OCI-LY7 (cell line): ENCODE results near the gene AGAP5. TPM values are rescaled to one million over a fixed set of nuclear protein-coding genes. Genes with fewer than 3 reads are reported as not detected.
A peak's percentile ranks its signal among the peaks of the same experiment; 100 is the strongest.

Experiments used
- BruUV-seq: library from RNA; stranded (reverse); fragments of 400-500 nt; replicated peaks from 2 replicates; lab custom pipeline; 2021; lab: Mats Ljungman, UMichigan
- CTCF ChIA-PET: fragments of 300-600 bp; sonication (Branson Sonifier 250); formaldehyde crosslinking; loops from one replicate; lab custom pipeline; 2022; ENCODE audit warnings: antibody characterized with exemption; ENCODE audit not compliant: unreplicated experiment; lab: Charles Lee
- POLR2A ChIA-PET: fragments of 300-600 bp; sonication (Branson Sonifier 250); formaldehyde crosslinking; loops from one replicate; lab custom pipeline; 2022; ENCODE audit warnings: antibody characterized with exemption; lab: Charles Lee
- DNase-seq: peaks from one replicate; pipeline ENCODE4 v3.0.0-alpha.2; 2015; ENCODE audit warnings: low spot score
- H2AFZ ChIP-seq: fragments of 200-600 bp; sonication (generic), shearing (Covaris generic); 2 replicates; pipeline ENCODE4 v1.6.1; 2014; ENCODE audit warnings: mild to moderate bottlenecking, antibody characterized with exemption, low read length, moderate library complexity
- H3K27ac ChIP-seq: fragments of 200-600 bp; sonication (generic); 2 replicates; pipeline ENCODE4 v1.5.1; 2014; ENCODE audit warnings: mixed run types, low read depth, mild to moderate bottlenecking, moderate library complexity, low read length, inconsistent platforms; ENCODE audit not compliant: poor library complexity, severe bottlenecking
- H3K36me3 ChIP-seq: fragments of 200-600 bp; sonication (generic); 2 replicates; pipeline ENCODE4 v1.6.1; 2014; ENCODE audit warnings: mild to moderate bottlenecking, antibody characterized with exemption, low read length, moderate library complexity, mixed read lengths; ENCODE audit not compliant: insufficient read depth
- H3K4me1 ChIP-seq: fragments of 200-600 bp; sonication (generic); 2 replicates; pipeline ENCODE4 v1.5.1; 2014; ENCODE audit warnings: mild to moderate bottlenecking, low read length; ENCODE audit not compliant: insufficient read depth, poor library complexity, severe bottlenecking
- H3K4me2 ChIP-seq: fragments of 200-600 bp; sonication (generic); 2 replicates; pipeline ENCODE4 v1.6.1; 2014; ENCODE audit warnings: mild to moderate bottlenecking, low read length
- H3K4me3 ChIP-seq: fragments of 200-600 bp; sonication (generic); 2 replicates; pipeline ENCODE4 v1.5.1; 2014; ENCODE audit warnings: mild to moderate bottlenecking, low read depth, low read length; ENCODE audit not compliant: poor library complexity, severe bottlenecking
- H3K79me2 ChIP-seq: fragments of 200-600 bp; sonication (generic); 2 replicates; pipeline ENCODE4 v1.6.1; 2016; ENCODE audit warnings: low read depth, mild to moderate bottlenecking, low read length, moderate library complexity, mixed read lengths; ENCODE audit not compliant: insufficient read depth
- H3K9me2 ChIP-seq: fragments of 200-600 bp; sonication (generic); 2 replicates; pipeline ENCODE4 v1.6.1; 2016; ENCODE audit warnings: mild to moderate bottlenecking, low read length, mixed read lengths; ENCODE audit not compliant: insufficient read depth
- H3K9me3 ChIP-seq: fragments of 200-600 bp; sonication (generic); 2 replicates; pipeline ENCODE4 v1.6.1; 2014; ENCODE audit warnings: mild to moderate bottlenecking, mixed run types, low read length, mixed read lengths
- H4K20me1 ChIP-seq: fragments of 200-600 bp; sonication (generic); 2 replicates; pipeline ENCODE4 v1.6.1; 2014; ENCODE audit warnings: mild to moderate bottlenecking, antibody characterized with exemption, low read length, moderate library complexity, mixed read lengths; ENCODE audit not compliant: insufficient read depth
- EZH2phosphoT487 ChIP-seq: fragments of 200-600 bp; sonication (generic); IDR thresholded peaks from 2 replicates; pipeline ENCODE4 v1.6.1; 2018; ENCODE audit warnings: low read depth, borderline replicate concordance, mild to moderate bottlenecking, mixed run types, antibody characterized with exemption, low read length, moderate library complexity, mixed read lengths
- intact Hi-C: fragments of 100-400 bp; cut with micrococcal nuclease; formaldehyde crosslinking; loops from one replicate; pipeline ENCODE4 v1.10.0; 2022; ENCODE audit not compliant: unreplicated experiment
- total RNA-seq, 2 experiments: library from RNA; depleted of rRNA in 1 of 2; stranded (reverse); fragments of >200 nt in 1 of 2; shearing (Covaris generic) in 1 of 2; gene quantifications; 2 replicates each; pipeline ENCODE4 v1.2.3, GENCODE V29; 2014 to 2022
- TF ChIP-seq, protein P1 (sequence below): fragments of 200-600 bp; sonication (generic); conservative IDR thresholded peaks from 2 replicates; pipeline ENCODE4 v1.5.1; 2014; ENCODE audit warnings: mild to moderate bottlenecking, antibody characterized with exemption, low read length, moderate library complexity, mixed read lengths

AGAP5 gene
- total RNA-seq, 2 experiments from 2014 or later: 4.6 to 9.9 TPM

DNA sequence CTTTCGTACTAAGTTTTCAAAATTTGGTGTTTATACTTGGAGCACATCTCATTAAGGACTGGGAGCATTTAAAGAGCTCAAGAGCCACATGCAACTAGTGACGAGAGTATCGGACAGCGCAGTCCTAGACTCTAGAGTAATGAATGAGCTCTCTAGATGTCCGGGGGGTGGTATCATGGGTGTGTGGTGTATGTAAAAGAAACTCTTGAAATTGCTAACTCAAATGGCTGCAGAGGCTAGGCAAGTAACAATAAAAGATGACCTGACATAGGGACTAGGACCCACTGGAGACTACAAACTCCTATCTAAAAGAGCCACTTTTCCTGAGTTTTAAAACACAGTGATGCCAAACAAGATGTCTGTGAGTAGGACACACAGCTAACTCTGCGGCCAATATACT is 70.6 kb downstream of the AGAP5 start:
- no peak overlapping the region for H2AFZ ChIP-seq
- no peaks in the 10 kb centered on the region for H3K9me2 ChIP-seq
- no peaks in the 10 kb centered on the region for H4K20me1 ChIP-seq
- H3K36me3 ChIP-seq: no peaks in the 10 kb centered on the region
- peak overlapping the region; percentile 76 for H3K4me3 ChIP-seq
- BruUV-seq: no TSS peak
- no peak overlapping the region for H3K27ac ChIP-seq
- peak overlapping the region; percentile 91 for H3K4me2 ChIP-seq
- peaks cover 15% of the 10 kb centered on the region; the same call in 1 of the 2 replicates for H3K79me2 ChIP-seq
- TF ChIP-seq EZH2phosphoT487: no peak
- TF ChIP-seq, protein P1, sequence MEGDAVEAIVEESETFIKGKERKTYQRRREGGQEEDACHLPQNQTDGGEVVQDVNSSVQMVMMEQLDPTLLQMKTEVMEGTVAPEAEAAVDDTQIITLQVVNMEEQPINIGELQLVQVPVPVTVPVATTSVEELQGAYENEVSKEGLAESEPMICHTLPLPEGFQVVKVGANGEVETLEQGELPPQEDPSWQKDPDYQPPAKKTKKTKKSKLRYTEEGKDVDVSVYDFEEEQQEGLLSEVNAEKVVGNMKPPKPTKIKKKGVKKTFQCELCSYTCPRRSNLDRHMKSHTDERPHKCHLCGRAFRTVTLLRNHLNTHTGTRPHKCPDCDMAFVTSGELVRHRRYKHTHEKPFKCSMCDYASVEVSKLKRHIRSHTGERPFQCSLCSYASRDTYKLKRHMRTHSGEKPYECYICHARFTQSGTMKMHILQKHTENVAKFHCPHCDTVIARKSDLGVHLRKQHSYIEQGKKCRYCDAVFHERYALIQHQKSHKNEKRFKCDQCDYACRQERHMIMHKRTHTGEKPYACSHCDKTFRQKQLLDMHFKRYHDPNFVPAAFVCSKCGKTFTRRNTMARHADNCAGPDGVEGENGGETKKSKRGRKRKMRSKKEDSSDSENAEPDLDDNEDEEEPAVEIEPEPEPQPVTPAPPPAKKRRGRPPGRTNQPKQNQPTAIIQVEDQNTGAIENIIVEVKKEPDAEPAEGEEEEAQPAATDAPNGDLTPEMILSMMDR: no peak
- no peaks in the 10 kb centered on the region for H3K9me3 ChIP-seq
- POLR2A ChIA-PET: interaction anchor here (0.6 to 1.1 kb wide), 4 partner anchors 9 to 382 kb away, joined by 3 to 4 read pairs (median 3); no protein-coding TSS in a partner anchor
- H3K4me1 ChIP-seq: peaks cover 17% of the 10 kb centered on the region
- intact Hi-C loops: loop anchor here (2.0 kb wide), 1 partner anchor 530 kb away; the partner anchor contains the start of gene P4HA1
- no peak for DNase-seq
- CTCF ChIA-PET: no interaction called here

GRCh38 chr10:73625884-73626752 is 71.8 kb downstream of the AGAP5 start:
- peaks cover 15% of the 10 kb centered on the region; the same call in 1 of the 2 replicates for H3K79me2 ChIP-seq
- H3K4me2 ChIP-seq: peak overlapping the region; percentile 91
- H3K9me2 ChIP-seq: no peaks in the 10 kb centered on the region
- no peaks in the 10 kb centered on the region for H3K36me3 ChIP-seq
- H3K27ac ChIP-seq: peak overlapping the region; percentile 28
- DNase-seq: peak; percentile 98
- peak overlapping the region; percentile 66 for H2AFZ ChIP-seq
- no peaks in the 10 kb centered on the region for H3K9me3 ChIP-seq
- POLR2A ChIA-PET: interaction anchor here (0.6 to 1.3 kb wide), 6 partner anchors 9 to 1547 kb away, joined by 3 to 8 read pairs (median 4); no protein-coding TSS in a partner anchor
- intact Hi-C loops: loop anchor here (1.0 to 2.0 kb wide), 2 partner anchors 379 to 529 kb away; partner anchors contain the start of genes DNAJC9 and P4HA1
- H3K4me1 ChIP-seq: peaks cover 17% of the 10 kb centered on the region
- no peaks in the 10 kb centered on the region for H4K20me1 ChIP-seq
- no peak for TF ChIP-seq EZH2phosphoT487
- TF ChIP-seq, protein P1: no peak
- TSS peak; percentile 95 for BruUV-seq
- peak overlapping the region; percentile 76 for H3K4me3 ChIP-seq
- CTCF ChIA-PET: interaction anchor here (0.6 to 1.0 kb wide), 2 partner anchors 113 to 201 kb away, joined by 3 read pairs; no protein-coding TSS in a partner anchor
